Osteoblast (primary cell): ENCODE data around the gene CKMT2. TPM values are rescaled to one million over a fixed set of nuclear protein-coding genes. Genes with fewer than 3 reads are reported as not detected.

Experiments used
- DNase-seq: peaks from one replicate; pipeline ENCODE4 v3.0.0; 2011; ENCODE audit warnings: low spot score, mixed read lengths; ENCODE audit not compliant: insufficient read length; ENCODE audit errors: missing footprints
- H2AFZ ChIP-seq: 2 replicates; pipeline ENCODE4 v1.6.0; 2011; ENCODE audit warnings: mild to moderate bottlenecking, low read length
- H3K27ac ChIP-seq: 2 replicates; pipeline ENCODE4 v1.5.1; 2011; ENCODE audit warnings: mild to moderate bottlenecking, low read depth, low read length, moderate library complexity
- H3K27me3 ChIP-seq: 2 replicates; pipeline ENCODE4 v1.6.0; 2012; ENCODE audit warnings: mild to moderate bottlenecking, control low read depth, inconsistent platforms, low read length, moderate library complexity; ENCODE audit not compliant: insufficient read depth
- H3K36me3 ChIP-seq: 2 replicates; pipeline ENCODE4 v1.5.1; 2011; ENCODE audit warnings: mild to moderate bottlenecking, low read length, control low read depth, moderate library complexity; ENCODE audit not compliant: insufficient read depth
- H3K4me1 ChIP-seq: 2 replicates; pipeline ENCODE4 v1.5.1; 2011; ENCODE audit warnings: mild to moderate bottlenecking, low read length, control low read depth, moderate library complexity; ENCODE audit not compliant: insufficient read depth
- H3K4me2 ChIP-seq: 2 replicates; pipeline ENCODE4 v1.6.0; 2011; ENCODE audit warnings: mild to moderate bottlenecking, low read length; ENCODE audit not compliant: insufficient read depth
- H3K4me3 ChIP-seq: fragments of 200-600 bp; sonication (generic); 3 replicates; pipeline ENCODE4 v1.5.1; 2012; ENCODE audit warnings: mild to moderate bottlenecking, low read length, inconsistent platforms; ENCODE audit not compliant: insufficient read depth
- H3K79me2 ChIP-seq: 2 replicates; pipeline ENCODE4 v1.6.0; 2012; ENCODE audit warnings: mild to moderate bottlenecking, low read length, control low read depth, inconsistent platforms; ENCODE audit not compliant: insufficient read depth
- H3K9me3 ChIP-seq: 2 replicates; pipeline ENCODE4 v1.5.1; 2011; ENCODE audit warnings: low read depth, low read length, control low read depth
- H4K20me1 ChIP-seq: 2 replicates; pipeline ENCODE4 v1.6.0; 2012; ENCODE audit warnings: mild to moderate bottlenecking, low read length, control low read depth; ENCODE audit not compliant: insufficient read depth
- CTCF ChIP-seq: IDR thresholded peaks from 2 replicates; pipeline ENCODE4 v1.5.1; 2011; ENCODE audit warnings: mild to moderate bottlenecking, low read depth, low read length, moderate library complexity; ENCODE audit errors: extremely low read depth
- total RNA-seq: library from RNA; depleted of rRNA; stranded (reverse); fragments of >200 nt; gene quantifications from 2 replicates; pipeline ENCODE4 v1.2.3, GENCODE V29; 2012

Gene CKMT2
- total RNA-seq, 1 donor = 1.4 TPM

DNA sequence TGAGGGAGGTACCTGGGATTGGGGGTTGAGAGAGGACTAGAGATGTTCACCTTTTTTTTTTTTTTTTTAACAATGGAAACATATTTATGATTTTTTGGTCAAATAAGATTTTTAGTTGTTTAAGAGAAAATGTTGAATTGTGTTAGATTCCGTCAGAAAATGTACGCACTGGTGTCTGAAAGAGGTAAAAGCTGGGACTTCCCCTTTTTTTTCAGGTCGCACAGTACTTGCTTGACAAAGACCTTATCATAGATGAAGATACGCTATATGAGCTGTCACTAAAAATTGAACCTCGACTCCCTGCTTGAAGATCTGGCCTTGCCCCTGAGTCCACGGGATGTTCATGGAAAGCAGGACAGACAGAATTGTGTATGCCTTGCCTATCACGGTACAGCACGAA lies 7.7 kb upstream of the CKMT2 start:
- H3K9me3 ChIP-seq = no peaks in the 10 kb centered on the region
- no peak for TF ChIP-seq CTCF

GRCh38 chr5:81226286-81226685 lies 6.8 kb upstream of the CKMT2 start:
- DNase-seq = no peak
- H4K20me1 ChIP-seq = no peaks in the 10 kb centered on the region
- no peak overlapping the region for H3K27ac ChIP-seq
- no peak overlapping the region for H3K4me2 ChIP-seq
- no peak overlapping the region for H2AFZ ChIP-seq
- H3K4me1 ChIP-seq = no peaks in the 10 kb centered on the region
- H3K79me2 ChIP-seq = no peaks in the 10 kb centered on the region
- no peaks in the 10 kb centered on the region for H3K36me3 ChIP-seq
- H3K27me3 ChIP-seq = no peaks in the 10 kb centered on the region
- H3K4me3 ChIP-seq = no peak overlapping the region
- no peak for TF ChIP-seq CTCF
- no peaks in the 10 kb centered on the region for H3K9me3 ChIP-seq

More for the DNA sequence above, 7.7 kb upstream of the CKMT2 start:
- no peaks in the 10 kb centered on the region for H3K27me3 ChIP-seq
- H3K4me2 ChIP-seq = no peak overlapping the region
- no peak for DNase-seq
- H3K36me3 ChIP-seq = no peaks in the 10 kb centered on the region
- H3K27ac ChIP-seq = no peak overlapping the region
- no peak overlapping the region for H2AFZ ChIP-seq
- no peaks in the 10 kb centered on the region for H3K79me2 ChIP-seq
- no peak overlapping the region for H3K4me3 ChIP-seq
- H3K4me1 ChIP-seq = no peaks in the 10 kb centered on the region
- no peaks in the 10 kb centered on the region for H4K20me1 ChIP-seq

DNA sequence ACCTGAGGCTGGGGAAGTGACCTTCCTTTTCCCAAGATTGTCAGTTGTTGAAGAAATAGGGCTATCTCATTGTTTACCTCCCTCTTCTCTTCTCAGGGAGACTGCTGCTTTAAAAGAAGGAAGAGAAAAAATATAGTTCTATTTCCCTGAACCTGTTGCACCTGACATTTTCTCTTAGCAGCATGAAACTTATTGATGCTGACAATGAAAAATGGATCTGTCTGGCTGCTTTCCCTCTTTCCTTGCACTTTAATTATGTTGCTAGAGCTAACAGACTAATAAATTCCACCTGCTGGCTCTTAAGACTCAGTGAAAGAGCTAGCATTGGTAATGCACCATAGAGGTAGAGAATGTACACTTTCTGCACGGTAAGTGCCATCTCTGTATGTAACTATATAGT lies 6.2 kb upstream of the CKMT2 start:
- Histone ChIP-seq H3K79me2 (no peaks in the 10 kb centered on the region), H3K4me3 (no peak overlapping the region), H4K20me1 (no peaks in the 10 kb centered on the region), H3K27ac (no peak overlapping the region), H2AFZ (no peak overlapping the region), H3K27me3 (no peaks in the 10 kb centered on the region), H3K36me3 (no peaks in the 10 kb centered on the region), H3K4me2 (no peak overlapping the region), H3K9me3 (no peaks in the 10 kb centered on the region), H3K4me1 (no peaks in the 10 kb centered on the region)
- DNase-seq = no peak
- TF ChIP-seq CTCF = no peak

- Histone ChIP-seq H3K4me1 (peaks cover 4% of the 10 kb centered on the region), H3K79me2 (no peaks in the 10 kb centered on the region), H2AFZ (no peak overlapping the region), H3K9me3 (no peaks in the 10 kb centered on the region), H3K4me3 (no peak overlapping the region), H3K4me2 (no peak overlapping the region), H3K36me3 (no peaks in the 10 kb centered on the region), H3K27ac (no peak overlapping the region), H4K20me1 (no peaks in the 10 kb centered on the region), H3K27me3 (no peaks in the 10 kb centered on the region)
- no peak for TF ChIP-seq CTCF
- no peak for DNase-seq
These were observed 5.0 kb upstream of the CKMT2 start for GRCh38 chr5:81228084-81228483.
